Stimulated activated naive B cell treated with anti-CD40 and anti-IgM and Interleukin-4, amounts not matched to agents 10 μg/mL and 1 μg/mL and 100 μg/mL, for 72 hours (primary cell): ENCODE data around the gene CBFA2T2.

Experiments
- ATAC-seq, 2 donors: fragments of 150-1000 bp; cut with Tn5 transposase; replicated peaks; 2 replicates each; pipeline ENCODE4 v1.10.0; 2021; ENCODE audit warnings: moderate library complexity in 1 of 2
- DNase-seq: peaks from one replicate; pipeline ENCODE4 v3.0.0; 2021
- H3K27ac Mint-ChIP-seq: one replicate; pipeline ENCODE4 v1.8.0; 2022; ENCODE audit warnings: mild to moderate bottlenecking, mixed read lengths
- H3K27me3 Mint-ChIP-seq, 2 donors: one replicate each; pipeline ENCODE4 v1.8.0; 2022; ENCODE audit warnings: mixed read lengths in 2 of 2
- H3K36me3 Mint-ChIP-seq, 2 donors: one replicate each; pipeline ENCODE4 v1.8.0; 2022; ENCODE audit warnings: mixed read lengths in 2 of 2, mild to moderate bottlenecking in 1 of 2
- H3K4me1 Mint-ChIP-seq, 2 donors: one replicate each; pipeline ENCODE4 v1.8.0; 2022; ENCODE audit warnings: mixed read lengths in 2 of 2, mild to moderate bottlenecking in 1 of 2
- H3K4me3 Mint-ChIP-seq, 2 donors: one replicate each; pipeline ENCODE4 v1.8.0; 2022; ENCODE audit warnings: mild to moderate bottlenecking in 2 of 2, mixed read lengths in 2 of 2, moderate library complexity in 1 of 2
- H3K9me3 Mint-ChIP-seq, 2 donors: one replicate each; pipeline ENCODE4 v1.8.0; 2022; ENCODE audit warnings: mixed read lengths in 2 of 2, mild to moderate bottlenecking in 1 of 2

CBFA2T2 gene

DNA sequence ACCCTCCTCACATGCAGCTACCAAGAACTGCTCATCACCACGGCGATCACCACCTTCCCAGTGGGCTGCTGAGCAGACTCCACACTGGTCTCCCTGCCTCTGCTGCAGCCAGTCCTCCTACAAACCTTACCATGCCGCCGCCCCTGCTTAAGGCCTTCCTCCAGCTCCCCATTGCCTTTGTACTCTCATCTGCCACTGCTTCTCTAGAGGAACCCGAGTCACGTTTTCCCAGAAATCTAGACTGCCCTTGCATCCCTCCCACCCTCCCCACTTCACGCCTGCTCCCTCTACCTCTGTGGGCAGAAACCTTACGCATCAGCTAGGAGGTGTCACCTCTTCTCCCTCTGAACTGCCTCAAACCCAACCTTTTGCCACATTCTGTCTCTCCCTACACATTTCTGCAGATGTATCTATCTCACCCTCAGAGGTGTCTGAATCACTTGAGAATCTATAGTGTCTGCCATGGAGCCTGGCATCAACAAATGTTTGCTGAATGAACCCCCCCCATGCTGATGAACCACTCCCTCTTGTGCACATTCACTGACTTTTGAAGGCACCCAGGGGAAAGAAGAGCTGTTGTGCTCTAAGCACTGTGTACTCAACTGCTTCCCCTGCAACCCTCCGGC, 191.9 kb downstream of the CBFA2T2 start:
- Mint-ChIP-seq H3K36me3 (peaks cover 15 to 23% of the 10 kb centered on the region in 2 donors), H3K27me3 (no peaks in the 10 kb centered on the region), H3K4me1 (peaks cover 25 to 46% of the 10 kb centered on the region in 2 donors), H3K9me3 (no peaks in the 10 kb centered on the region), H3K27ac (peak overlapping the region; percentile 84), H3K4me3 (no peak overlapping the region)
- DNase-seq: no peak
- ATAC-seq: no peak

DNA sequence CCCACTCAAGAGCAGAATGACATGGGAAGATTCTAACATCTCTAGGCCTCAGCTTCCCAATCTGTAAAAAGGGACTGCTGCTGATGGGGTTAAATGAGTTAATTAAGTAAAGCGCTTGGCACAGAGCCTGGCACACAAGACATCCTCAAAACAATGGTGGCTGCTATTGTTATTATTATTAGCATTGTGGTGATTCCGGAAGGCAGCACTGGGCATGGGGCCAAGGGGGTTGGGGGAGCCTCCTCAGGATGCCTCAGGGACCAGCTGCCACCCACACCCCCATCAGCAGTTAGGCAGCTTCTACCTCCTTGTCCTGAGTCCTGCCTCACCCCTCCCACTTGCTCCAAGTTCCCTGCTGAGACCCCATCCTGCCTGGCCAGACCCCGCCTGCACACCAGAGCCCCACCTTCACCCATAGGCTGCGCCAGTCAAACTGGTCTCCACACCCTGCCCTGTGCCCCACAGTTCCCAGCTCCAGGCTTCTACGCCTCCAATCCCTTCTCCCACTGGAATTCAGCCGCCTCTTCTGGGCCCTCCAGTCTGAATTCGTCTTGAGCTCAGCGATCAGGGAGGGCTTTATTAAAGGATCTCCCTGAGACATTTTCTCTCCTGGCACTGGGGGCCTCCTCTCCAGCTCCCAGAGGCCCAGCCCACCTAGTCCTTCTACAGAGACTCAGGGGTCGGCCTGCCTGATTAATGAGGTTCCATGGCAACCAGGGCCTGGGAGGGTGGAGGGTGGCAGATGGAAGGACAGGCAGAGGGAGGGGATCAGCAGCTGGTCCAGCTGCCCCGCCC, 194.8 kb downstream of the CBFA2T2 start:
- H3K27me3 Mint-ChIP-seq: no peaks in the 10 kb centered on the region
- no peak for ATAC-seq
- H3K4me1 Mint-ChIP-seq: peaks cover 27 to 49% of the 10 kb centered on the region in 2 donors

DNA sequence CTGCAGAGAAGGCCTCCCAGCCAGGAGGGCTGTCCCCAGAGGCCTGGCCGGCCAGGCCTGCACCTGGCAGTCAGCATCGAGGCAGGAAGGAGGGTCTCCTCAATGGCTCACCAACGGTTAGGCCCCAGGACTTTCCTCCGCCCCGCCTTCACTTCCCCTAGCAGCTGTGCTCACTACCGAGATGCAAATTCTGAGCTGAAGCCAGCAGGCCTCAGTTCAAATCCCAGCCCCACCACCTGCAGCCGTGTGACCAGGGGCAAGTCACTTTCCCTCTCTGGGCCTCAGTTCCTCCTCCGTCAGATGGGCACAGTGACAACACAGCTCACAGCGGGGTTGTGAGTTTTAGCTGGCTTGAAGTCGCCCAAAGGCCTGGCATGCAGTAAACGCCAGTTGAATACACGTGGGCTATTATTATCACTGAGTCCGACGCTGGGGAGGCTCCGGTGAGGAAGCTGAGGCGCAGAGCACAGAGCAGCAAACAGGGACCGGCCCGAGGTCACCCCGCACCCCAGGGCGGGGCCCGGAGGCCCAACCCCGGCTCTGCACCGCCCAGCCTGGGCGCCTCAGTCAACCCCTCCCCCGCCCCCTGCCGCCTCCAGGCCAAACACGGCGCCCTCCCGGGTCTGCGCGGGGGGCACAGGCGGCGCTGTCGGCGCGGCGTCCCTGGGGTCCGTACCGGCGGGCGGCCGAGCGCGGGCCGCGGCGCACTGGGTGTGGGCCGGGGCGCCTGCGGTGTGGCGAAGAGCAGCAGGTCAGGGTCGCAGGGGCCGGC, 195.6 kb downstream of the CBFA2T2 start:
- H3K36me3 Mint-ChIP-seq: peaks cover 8 to 16% of the 10 kb centered on the region in 2 donors
- H3K4me3 Mint-ChIP-seq: peak overlapping the region; percentile 88 to 90
- ATAC-seq (peak; percentile 61 to 63), DNase-seq (peak; percentile 58)
- peak overlapping the region; percentile 88 for H3K27ac Mint-ChIP-seq
- H3K9me3 Mint-ChIP-seq: no peaks in the 10 kb centered on the region
- H3K4me1 Mint-ChIP-seq: peaks cover 29 to 46% of the 10 kb centered on the region in 2 donors
- no peaks in the 10 kb centered on the region for H3K27me3 Mint-ChIP-seq

More for the DNA sequence above, 194.8 kb downstream of the CBFA2T2 start:
- Mint-ChIP-seq H3K4me3 (peak overlapping the region; percentile 88 to 90), H3K9me3 (no peaks in the 10 kb centered on the region), H3K27ac (peak overlapping the region; percentile 88), H3K36me3 (peaks cover 8 to 16% of the 10 kb centered on the region in 2 donors)
- no peak for DNase-seq

DNA sequence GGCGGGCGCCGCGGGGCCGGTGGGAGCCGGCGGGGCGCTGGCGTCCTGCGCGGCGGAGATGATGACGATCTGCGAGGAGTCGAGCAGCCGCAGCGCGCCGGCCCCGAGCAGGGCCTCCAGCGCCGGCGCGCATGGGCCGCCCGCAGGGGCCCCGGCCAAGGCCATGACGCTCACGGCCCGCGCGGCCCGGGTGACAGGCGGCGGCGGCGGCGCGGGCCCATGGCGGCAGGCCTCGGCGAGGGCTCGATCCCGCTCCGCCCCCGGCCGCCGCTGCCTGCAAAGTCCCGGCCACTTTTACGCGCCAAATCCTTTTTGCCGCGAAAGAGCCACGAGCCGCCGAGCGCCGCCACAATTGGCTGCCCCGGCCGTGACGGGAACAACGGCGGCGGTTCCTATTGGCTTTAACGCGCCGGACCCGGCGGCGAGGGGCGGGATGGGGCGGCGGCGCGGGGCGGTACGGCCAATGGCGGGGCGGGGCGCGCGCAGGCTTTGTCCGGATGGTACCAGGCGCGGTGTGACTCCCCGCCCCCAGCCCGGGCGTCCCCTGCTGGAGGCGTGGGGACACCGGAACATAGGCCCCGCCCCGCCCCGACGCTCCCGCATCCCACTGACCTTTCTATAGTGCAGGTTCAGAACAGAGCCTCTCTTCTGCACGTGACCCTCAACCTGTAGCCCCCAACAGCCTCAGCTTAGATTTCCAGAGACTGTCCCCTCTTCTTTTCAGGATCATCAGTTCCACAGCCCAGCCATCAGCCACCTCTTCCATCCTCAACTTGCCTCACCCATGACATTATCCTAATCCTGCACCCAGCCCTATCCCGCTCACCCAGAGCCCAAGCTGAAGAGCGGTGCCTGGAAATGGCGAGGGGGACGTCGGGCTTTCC, 196.4 kb downstream of the CBFA2T2 start, which contains the start of gene E2F1:
E2F1 (minus strand) TSS at position 286 of the 884 bp plus-strand sequence; CDS start at position 165, 121 bp downstream.
- Mint-ChIP-seq H3K27me3 (no peaks in the 10 kb centered on the region), H3K4me1 (peaks cover 27 to 43% of the 10 kb centered on the region in 2 donors), H3K36me3 (peaks cover 4 to 16% of the 10 kb centered on the region in 2 donors), H3K9me3 (no peaks in the 10 kb centered on the region), H3K27ac (peak within 1 kb of the TSS; percentile 90), H3K4me3 (peak within 1 kb of the TSS; percentile 90 to 91)
- ATAC-seq (peak; percentile 89 to 93), DNase-seq (peak; percentile 93)

DNA sequence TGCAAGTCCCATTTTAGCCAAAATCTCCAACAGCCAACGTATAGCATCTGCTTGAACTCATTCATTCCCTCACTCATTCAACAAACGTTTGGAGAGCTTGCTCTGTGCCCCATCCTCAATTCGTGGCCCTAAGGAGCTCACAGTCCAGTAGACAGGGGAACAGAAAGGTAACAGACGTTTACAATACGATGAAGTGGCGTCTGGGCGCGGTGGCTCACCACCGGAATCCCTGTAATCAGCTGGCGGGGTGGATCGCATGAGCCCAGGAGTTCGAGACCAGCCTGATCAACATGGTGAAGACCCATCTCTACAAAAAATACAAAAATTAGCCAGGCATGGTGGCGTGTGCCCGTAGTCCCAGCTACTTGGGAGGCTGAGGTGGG, 197.1 kb downstream of the CBFA2T2 start:
- Mint-ChIP-seq H3K4me1 (peaks cover 23 to 43% of the 10 kb centered on the region in 2 donors), H3K9me3 (no peaks in the 10 kb centered on the region), H3K36me3 (peaks cover 4 to 11% of the 10 kb centered on the region in 2 donors), H3K27ac (peak overlapping the region; percentile 43), H3K4me3 (peak overlapping the region; percentile 85 to 91), H3K27me3 (no peaks in the 10 kb centered on the region)
- ATAC-seq: no peak
- DNase-seq: no peak

DNA sequence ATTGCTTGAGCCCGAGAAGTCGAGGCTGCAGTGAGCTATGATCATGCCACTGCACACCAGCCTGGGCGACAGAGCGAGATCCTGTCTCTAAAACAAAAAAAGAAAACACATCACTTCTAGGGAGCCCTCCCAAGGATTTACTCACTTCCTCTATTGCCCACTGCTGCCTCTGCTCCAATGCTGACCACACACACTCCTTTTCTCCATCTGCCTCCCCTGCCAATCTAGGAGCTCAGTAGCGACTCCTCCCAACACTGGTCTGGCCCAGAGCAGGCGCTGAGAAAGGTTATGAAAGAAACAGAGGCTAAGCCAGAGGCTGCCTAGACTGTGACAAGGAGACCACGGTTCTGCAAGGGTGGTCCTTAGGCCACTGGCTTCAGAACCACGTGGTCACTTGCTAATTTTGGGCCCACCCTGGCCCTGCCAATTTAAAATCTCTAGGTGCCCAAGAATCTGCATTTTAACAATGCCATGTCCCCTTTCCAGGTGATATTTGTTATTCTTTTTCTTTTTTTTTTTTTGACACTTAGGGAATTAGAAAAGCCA, 197.5 kb downstream of the CBFA2T2 start:
- DNase-seq: no peak
- Mint-ChIP-seq H3K4me3 (peak overlapping the region; percentile 85 to 91), H3K9me3 (no peaks in the 10 kb centered on the region), H3K4me1 (peaks cover 22 to 43% of the 10 kb centered on the region in 2 donors), H3K27me3 (no peaks in the 10 kb centered on the region), H3K36me3 (peaks cover 4 to 9% of the 10 kb centered on the region in 2 donors), H3K27ac (peak overlapping the region; percentile 43)
- ATAC-seq: no peak

DNA sequence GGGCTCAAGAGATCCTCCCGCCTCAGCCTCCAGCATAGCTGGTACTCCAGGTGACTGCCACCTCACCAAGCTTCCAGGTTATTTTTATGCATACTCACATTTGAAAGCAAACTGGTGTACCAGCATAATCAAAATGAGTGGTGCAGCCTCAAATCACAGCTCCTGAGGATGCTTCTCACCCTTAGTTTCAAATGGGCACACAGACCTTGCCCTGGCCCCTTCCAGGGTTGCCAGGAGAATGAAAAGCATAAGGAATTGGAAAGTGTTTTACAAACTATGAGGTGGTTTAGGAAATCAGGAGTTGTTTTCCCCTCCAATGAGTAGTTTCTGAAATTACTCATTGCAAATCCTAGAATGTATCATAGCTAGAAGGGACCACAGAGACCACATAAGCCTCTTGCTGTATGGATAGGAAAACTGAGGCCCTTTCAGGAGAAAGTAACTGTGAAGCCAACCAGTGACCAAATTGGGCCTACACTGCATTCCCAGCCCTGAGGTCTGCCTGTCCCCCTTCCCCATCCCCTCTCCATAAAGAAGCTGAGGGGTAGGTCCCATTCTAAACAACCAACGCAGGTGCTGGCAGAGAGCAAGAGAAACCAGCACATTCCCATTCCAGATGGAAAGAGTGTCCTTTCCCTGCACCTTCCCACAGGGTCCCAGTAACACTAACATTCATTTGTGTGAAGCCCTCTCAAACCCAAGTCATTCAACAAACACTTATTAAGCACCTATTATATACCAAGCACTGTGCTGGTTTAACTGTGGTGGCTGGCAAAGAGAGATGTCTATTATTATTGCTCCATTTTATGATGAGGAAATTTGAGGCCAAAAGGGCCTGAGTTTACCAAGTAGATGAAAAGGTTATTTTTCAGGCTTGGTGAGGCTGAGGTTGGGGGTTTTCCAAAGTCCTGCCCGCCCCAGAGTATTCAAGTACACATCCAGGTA, 198.4 kb downstream of the CBFA2T2 start:
- Mint-ChIP-seq H3K27ac (no peak overlapping the region), H3K36me3 (peaks cover 4 to 7% of the 10 kb centered on the region in 2 donors), H3K4me3 (no peak overlapping the region), H3K9me3 (no peaks in the 10 kb centered on the region), H3K4me1 (peaks cover 22 to 43% of the 10 kb centered on the region in 2 donors), H3K27me3 (no peaks in the 10 kb centered on the region)
- DNase-seq: no peak
- ATAC-seq: no peak

DNA sequence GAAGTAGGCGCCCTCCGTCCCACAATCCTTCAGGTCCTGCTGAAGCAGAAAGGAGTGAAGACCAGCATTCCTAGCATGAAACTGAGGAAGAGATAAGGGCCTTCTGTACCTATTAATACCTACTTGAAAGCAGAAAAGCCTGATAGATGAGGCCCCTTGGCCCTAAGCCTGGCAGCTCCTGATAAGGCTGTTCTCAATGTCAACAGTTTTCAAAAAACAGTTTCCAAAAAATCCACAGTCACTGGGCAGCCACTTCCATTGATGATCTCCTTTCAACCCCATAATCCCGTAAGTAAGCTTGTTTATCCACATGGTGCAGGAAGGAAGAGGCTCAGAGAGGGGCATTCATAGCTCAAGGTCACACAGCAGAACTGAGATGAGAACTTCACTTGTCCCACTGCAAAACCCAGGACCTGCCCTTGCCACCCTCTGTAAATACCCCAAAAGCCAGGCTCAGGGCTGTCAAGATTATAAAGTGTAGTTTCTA, 199.1 kb downstream of the CBFA2T2 start:
- peaks cover 4 to 7% of the 10 kb centered on the region in 2 donors for H3K36me3 Mint-ChIP-seq
- no peak overlapping the region for H3K4me3 Mint-ChIP-seq
- H3K9me3 Mint-ChIP-seq: no peaks in the 10 kb centered on the region
- no peak overlapping the region for H3K27ac Mint-ChIP-seq
- peaks cover 22 to 43% of the 10 kb centered on the region in 2 donors for H3K4me1 Mint-ChIP-seq
- no peaks in the 10 kb centered on the region for H3K27me3 Mint-ChIP-seq
- no peak for DNase-seq
- ATAC-seq: no peak

DNA sequence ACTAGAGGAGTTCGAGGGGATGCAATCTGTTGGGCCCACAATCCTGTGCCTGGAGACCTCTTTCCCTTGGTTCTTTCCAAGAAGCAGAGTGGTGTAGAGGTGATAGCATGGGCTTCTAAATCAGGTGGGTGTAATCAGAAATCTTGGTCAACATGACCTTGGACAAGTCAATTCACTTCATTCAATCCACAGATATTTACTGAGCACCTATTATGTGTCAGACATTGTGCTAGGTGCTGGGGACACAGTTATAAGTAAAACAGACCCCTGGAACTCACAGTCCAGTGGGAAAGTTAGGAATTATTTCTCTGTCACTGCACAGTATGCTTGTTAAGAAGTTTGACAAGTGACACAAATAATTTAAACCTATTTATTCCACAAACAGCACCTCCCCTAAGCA, 199.6 kb downstream of the CBFA2T2 start:
- DNase-seq (no peak), ATAC-seq (no peak)
- Mint-ChIP-seq H3K4me3 (no peak overlapping the region), H3K27ac (no peak overlapping the region), H3K27me3 (no peaks in the 10 kb centered on the region), H3K9me3 (no peaks in the 10 kb centered on the region), H3K4me1 (peaks cover 22 to 41% of the 10 kb centered on the region in 2 donors), H3K36me3 (peaks cover 4 to 7% of the 10 kb centered on the region in 2 donors)

DNA sequence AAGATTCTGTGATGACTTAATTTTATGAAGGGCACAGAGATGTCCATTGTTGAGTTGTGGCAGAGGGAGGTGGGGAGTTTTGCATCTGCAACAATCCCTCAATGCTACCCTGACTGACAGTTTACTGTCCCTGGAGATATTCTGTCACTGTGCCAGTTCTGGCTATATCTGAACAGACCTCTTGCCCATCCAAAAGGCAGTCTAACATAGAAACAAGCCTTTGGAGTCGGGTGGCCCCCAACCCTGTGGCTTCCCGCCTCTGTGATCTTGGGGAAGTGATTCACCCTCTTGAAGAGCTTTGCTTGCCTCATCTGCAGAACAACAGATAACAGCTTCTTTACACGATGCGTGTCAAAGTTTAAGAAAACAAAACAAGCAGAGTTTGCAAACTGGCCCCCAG, 200.1 kb downstream of the CBFA2T2 start:
- DNase-seq (no peak), ATAC-seq (no peak)
- H3K9me3 Mint-ChIP-seq: no peaks in the 10 kb centered on the region
- no peaks in the 10 kb centered on the region for H3K27me3 Mint-ChIP-seq
- H3K4me1 Mint-ChIP-seq: peaks cover 18 to 37% of the 10 kb centered on the region in 2 donors
- H3K4me3 Mint-ChIP-seq: no peak overlapping the region
- H3K36me3 Mint-ChIP-seq: peaks cover under 1 to 5% of the 10 kb centered on the region in 2 donors
- no peak overlapping the region for H3K27ac Mint-ChIP-seq

DNA sequence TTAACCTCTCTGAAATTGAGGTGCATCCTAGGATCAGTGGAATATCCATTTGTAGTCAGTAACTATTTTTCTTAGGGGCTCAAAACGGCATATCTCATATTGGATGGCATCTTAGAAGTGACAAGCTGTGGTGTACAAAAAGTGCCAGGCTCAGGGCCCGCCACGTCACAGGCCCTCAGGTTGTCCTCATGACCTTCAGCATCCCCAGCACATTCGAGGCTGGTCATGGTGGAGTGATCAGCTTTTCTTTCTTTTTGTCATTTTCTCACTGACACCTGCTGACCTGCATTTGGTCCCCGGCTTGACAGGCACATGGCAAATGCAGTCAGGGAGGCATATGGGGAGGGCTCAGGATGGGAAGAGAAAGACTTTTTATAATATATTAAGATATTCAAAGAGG, 203.4 kb downstream of the CBFA2T2 start:
- ATAC-seq (no peak), DNase-seq (no peak)
- H3K27ac Mint-ChIP-seq: no peak overlapping the region
- H3K27me3 Mint-ChIP-seq: no peaks in the 10 kb centered on the region
- no peak overlapping the region for H3K4me3 Mint-ChIP-seq
- H3K4me1 Mint-ChIP-seq: peaks cover 6 to 10% of the 10 kb centered on the region in 2 donors
- no peaks in the 10 kb centered on the region for H3K9me3 Mint-ChIP-seq
- H3K36me3 Mint-ChIP-seq: peaks cover 0 to under 1% of the 10 kb centered on the region in 2 donors
